Panc1 (cell line): ENCODE results near the gene ANKRD34A.
"Not testable (repeated sequence)": the region's sequence is repeated elsewhere in the genome, so short reads cannot be mapped to it uniquely, and the experiment has no call there.

Source experiments
- REST ChIP-seq, 2 experiments: IDR thresholded peaks; 2 replicates each; pipeline ENCODE4 v1.6.1; 2011 to 2012; ENCODE audit warnings: low read depth in 2 of 2, control low read depth in 1 of 2, low read length in 1 of 2, mild to moderate bottlenecking in 1 of 2, moderate library complexity in 1 of 2; ENCODE audit not compliant: insufficient read depth in 1 of 2
- TF ChIP-seq, protein P1 (sequence below): fragments of 450-650 bp; IDR thresholded peaks from 2 replicates; pipeline ENCODE4 v1.5.1; 2017; ENCODE audit warnings: mild to moderate bottlenecking

GRCh38 chr1:145920297-145920696 is 44.1 kb downstream of the ANKRD34A start:
- TF ChIP-seq, protein P1, sequence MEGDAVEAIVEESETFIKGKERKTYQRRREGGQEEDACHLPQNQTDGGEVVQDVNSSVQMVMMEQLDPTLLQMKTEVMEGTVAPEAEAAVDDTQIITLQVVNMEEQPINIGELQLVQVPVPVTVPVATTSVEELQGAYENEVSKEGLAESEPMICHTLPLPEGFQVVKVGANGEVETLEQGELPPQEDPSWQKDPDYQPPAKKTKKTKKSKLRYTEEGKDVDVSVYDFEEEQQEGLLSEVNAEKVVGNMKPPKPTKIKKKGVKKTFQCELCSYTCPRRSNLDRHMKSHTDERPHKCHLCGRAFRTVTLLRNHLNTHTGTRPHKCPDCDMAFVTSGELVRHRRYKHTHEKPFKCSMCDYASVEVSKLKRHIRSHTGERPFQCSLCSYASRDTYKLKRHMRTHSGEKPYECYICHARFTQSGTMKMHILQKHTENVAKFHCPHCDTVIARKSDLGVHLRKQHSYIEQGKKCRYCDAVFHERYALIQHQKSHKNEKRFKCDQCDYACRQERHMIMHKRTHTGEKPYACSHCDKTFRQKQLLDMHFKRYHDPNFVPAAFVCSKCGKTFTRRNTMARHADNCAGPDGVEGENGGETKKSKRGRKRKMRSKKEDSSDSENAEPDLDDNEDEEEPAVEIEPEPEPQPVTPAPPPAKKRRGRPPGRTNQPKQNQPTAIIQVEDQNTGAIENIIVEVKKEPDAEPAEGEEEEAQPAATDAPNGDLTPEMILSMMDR, result not testable (repeated sequence)
- not testable (repeated sequence) for TF ChIP-seq REST (IDR thresholded peaks at IDR 0.05; ENCODE audit: insufficient read depth in 1 of 2, low read depth in 2 of 2, low read length in 1 of 2)
